Activated CD8-positive, alpha-beta memory T cell treated with anti-CD3 and anti-CD28 coated beads, Interleukin-2, amount 50 U/mL, for 24 hours (primary cell): Measurements from ENCODE around the gene NEURL2.
"Not testable (repeated sequence)": the region's sequence is repeated elsewhere in the genome, so short reads cannot be mapped to it uniquely, and the experiment has no call there.

Source experiments
- DNase-seq: peaks from one replicate; pipeline ENCODE4 v3.0.0-alpha.2; 2020; ENCODE audit errors: extremely low read depth

The NEURL2 gene

GRCh38 chr20:45919542-45920399, 28.8 kb upstream of the NEURL2 start:
- no peak for DNase-seq

DNA sequence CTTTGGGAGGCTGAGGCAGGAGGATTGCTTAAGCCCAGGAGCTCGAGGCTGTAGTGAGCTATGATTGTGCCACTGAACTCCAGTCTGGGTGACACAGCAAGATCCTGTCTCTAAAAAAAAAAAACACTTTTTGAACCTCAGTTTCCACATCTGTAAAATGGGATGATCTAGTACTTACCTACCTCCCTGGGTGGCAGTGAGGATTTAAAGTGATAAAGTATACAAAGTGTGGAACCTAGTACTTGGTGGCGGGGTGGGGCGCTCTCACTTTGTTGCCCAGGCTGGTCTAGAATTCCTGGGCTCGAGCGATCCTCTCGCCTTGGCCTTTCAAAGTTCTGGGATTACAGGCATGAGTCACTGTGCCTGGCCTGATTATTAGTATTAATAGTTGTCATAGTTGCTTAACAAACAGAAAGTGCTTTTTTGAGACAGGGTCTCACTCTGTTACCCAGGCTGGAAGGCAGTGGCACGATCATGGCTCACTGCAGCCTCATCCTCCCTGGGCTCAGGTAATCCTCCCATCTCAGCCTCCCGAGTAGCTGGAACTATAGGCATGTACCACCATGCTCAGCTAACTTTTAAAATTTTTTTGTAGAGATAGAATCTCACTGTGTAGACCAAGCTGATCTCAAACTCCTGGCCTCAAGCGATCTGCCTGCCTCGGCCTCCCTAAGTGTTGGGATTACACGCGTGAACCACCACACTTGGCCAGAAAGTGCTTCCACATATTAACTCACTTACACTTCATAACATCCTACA, 27.9 kb upstream of the NEURL2 start:
- no peak for DNase-seq

- DNase-seq, result no peak
Observed at GRCh38 chr20:45918182-45918737, 27.3 kb upstream of the NEURL2 start.

GRCh38 chr20:45917790-45918141, 26.8 kb upstream of the NEURL2 start:
- no peak for DNase-seq

- no peak for DNase-seq
Observed at GRCh38 chr20:45913116-45913515, 22.1 kb upstream of the NEURL2 start.

- no peak for DNase-seq
Observed at GRCh38 chr20:45912344-45912682, 21.3 kb upstream of the NEURL2 start.

GRCh38 chr20:45911486-45912343, 20.7 kb upstream of the NEURL2 start, which contains the start of gene PLTP:
Gene PLTP, minus strand, starts transcription at chr20:45912155. Its CDS starts 703 bp downstream, at chr20:45911452.
- no peak for DNase-seq

GRCh38 chr20:45910670-45911485, 19.9 kb upstream of the NEURL2 start:
- peak; percentile 88 for DNase-seq

DNA sequence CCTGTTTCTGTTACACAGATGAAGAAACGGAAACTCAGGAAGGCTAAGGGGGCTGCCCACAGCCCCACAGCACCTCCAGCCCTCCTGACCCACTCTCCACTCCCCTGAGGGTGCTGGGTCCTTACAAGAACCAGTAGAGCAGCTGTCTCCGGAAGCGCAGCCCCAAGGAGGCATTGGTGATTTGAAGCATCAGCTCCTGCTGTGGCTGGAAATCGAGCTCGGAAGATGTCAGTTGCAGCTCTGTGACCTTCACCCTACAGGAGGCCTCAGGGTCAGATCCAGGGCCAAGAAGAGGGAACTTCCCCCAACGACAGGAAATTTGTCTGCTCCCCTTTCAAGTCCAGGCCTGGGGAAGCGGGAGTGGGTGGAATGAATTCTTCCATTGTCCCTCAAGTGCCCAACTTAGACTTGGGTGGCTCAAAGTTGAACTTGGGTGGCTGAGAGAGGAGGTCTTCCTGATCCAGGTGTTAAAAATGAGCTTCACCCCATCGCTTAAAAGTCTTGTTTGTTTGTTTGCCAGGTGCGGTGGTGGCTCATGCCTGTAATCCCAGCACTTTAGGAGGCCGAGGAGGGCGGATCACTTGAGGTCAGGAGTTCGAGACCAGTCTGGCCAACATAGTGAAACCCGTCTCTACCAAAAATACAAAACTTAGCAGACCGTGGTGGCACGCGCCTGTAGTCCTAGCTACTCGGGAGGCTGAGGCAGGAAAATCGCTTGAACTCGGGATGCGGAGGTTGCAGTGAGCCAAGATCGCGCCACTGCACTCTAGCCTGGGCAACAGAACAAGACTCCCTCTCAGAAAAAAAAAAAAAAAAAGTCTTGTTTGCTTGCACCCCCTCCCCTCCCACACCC, 19.0 kb upstream of the NEURL2 start:
- no peak for DNase-seq

- no peak for DNase-seq
Observed at GRCh38 chr20:45909336-45909808, 18.4 kb upstream of the NEURL2 start.

DNA sequence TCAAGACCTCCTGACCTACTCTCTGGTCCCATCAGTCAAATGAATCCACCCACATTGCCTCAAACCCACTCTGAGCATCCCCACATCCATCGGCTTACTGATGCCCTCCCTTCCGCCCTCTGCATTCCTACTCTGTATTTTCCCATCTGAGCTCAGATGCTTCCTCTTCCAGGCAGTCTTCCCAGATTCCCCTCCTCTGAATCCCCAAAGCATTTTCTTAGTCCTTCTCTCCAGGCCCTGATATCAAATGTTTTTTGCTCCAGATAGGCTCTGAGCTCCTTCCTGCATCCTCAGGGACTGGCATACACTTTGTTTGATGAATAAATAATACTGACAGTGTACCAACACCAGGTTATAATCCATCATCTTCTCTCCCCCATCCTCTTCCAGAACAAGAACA, 17.1 kb upstream of the NEURL2 start:
- no peak for DNase-seq

DNA sequence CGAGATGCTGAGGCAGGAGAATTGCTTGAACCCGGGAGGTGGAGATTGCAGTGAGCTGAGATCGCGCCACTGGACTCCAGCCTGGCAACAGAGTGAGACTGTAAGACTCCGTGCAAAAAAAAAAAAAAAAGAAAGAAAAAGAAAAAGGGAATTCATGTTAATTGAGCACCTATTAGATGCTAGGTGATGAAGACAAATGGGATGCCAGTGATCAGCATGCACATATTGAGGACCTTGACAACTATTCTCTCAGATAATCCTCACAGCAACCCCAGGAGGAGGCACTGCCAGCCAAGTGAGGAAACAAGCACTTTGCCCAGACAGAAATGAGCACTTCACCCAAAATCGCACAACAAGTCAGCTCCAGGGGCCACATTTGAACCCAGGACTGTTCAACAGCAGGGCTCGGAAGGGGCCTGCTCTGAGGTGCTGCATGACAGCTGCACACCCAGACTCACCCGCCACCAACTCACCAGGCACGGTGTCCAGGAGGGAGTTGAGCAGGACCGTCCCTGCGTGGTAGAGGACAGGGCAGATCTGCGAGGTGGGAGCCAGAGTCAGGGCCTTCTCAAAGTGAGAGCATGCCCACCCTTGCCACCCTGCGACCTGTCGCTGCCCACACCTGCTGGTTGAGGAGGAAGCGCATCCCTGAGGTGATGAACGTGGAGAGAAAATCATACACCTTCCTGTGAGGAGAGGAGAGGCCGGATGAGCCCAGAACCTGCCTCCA, 16.4 kb upstream of the NEURL2 start:
- DNase-seq, result no peak

- no peak for DNase-seq
Observed at GRCh38 chr20:45905505-45906079, 14.6 kb upstream of the NEURL2 start.

- DNase-seq, result no peak
Observed at GRCh38 chr20:45904583-45905504, 13.8 kb upstream of the NEURL2 start.

DNA sequence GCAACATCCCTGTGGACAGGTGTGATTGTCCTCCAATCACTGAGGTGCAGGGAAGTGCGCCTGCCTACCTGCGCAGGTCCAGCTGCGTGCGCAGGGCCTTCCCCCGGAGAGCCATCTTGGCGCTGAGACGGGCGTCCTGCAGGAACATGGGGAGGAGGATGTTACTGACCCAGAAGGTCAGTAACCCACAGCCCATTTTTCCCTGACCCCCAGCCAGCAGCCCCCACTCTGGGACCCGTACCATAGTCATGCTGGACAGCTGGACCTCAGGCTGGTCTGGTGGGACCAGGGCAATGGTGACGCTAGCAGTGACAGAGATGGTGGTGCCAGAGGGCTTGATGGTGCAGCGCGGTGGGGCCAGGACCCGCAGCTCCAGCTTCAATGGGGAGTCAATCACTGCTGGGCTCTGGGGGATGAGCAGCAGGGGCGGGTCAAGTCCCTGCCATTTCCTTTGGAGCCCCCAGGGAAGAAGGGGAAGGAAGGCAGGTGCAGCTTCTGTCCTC, 11.2 kb upstream of the NEURL2 start:
- no peak for DNase-seq

- not testable (repeated sequence) for DNase-seq
Observed at GRCh38 chr20:45901332-45901731, 10.3 kb upstream of the NEURL2 start.

- DNase-seq, result no peak
Observed at GRCh38 chr20:45899046-45899835, 8.2 kb upstream of the NEURL2 start.
